GM06990 (cell line): ENCODE measurements around the gene PZP.
A peak's percentile ranks its signal among the peaks of the same experiment; 100 is the strongest.

Experiments used
- DNase-seq: peaks from one replicate; pipeline ENCODE4 v3.0.0-alpha.2; 2011; ENCODE audit not compliant: insufficient read length; ENCODE audit errors: extremely low read depth
- H3K27me3 ChIP-seq: replicated peaks from 2 replicates; pipeline ENCODE4 v1.6.0; 2011; ENCODE audit warnings: low read length; ENCODE audit not compliant: control insufficient read depth, insufficient read depth
- H3K36me3 ChIP-seq: 2 replicates; pipeline ENCODE4 v1.5.1; 2011; ENCODE audit warnings: low read length; ENCODE audit not compliant: control insufficient read depth, insufficient read depth
- H3K4me3 ChIP-seq: replicated peaks from 2 replicates; pipeline ENCODE4 v1.5.1; 2011; ENCODE audit warnings: low read depth, mild to moderate bottlenecking, control low read depth, low read length
- TF ChIP-seq, protein P1 (sequence below): IDR thresholded peaks from 2 replicates; pipeline ENCODE4 v1.5.1; 2011; ENCODE audit warnings: low read length, control low read depth, mild to moderate bottlenecking, inconsistent platforms; ENCODE audit not compliant: insufficient read depth, poor library complexity, severe bottlenecking

PZP gene

DNA sequence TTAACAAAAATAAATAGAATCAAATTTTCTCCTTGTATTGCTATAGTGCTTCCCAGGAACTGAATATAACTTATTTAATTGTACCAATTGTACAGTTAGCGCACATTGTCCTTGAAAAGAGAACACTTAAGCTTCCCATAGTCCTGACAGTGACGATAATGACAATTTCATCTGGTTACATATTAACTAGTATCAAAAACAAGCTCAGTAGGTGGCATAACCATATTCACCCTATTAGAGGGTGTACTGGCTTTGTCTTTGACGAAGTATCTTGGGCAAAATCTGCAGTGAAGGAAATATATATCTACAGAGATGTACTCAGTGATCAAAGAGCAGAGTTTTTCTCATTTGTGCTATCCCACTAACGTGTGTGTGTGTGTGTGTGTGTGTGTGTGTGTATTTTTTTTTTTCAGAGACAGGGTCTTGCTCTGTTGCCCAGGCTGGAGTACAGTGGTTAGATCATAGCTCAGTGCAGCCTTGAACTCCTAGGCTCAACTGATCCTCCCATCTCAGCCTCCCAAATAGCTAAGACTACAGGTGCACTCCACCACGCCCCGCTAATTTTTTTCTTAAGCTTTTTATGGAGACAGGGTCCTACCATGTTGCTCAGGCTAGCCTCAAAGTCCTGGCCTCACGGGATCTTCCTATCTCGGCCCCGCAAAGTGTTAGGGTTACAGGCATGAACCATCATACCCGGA, 87.6 kb downstream of the PZP start:
- no peaks in the 10 kb centered on the region for H3K36me3 ChIP-seq

DNA sequence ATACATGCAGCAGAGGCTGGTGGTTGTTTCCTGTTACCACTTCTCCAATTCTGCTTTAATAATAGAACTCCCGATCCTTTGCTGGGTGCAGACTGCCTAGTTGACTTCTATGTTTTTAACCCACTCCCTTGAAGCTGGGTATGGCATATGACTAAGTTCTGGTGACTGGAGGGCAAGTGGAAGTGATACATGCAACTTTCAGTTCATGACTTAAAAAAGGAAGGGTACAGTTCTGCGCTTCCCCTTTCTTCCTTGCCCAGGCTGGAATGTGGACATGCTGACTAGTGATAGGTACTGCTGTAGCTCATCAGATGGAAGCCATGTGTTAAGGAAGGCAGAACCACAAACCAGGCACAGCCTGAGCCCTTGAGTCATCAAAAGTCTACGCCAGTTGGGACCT, 90.0 kb downstream of the PZP start:
- TF ChIP-seq, protein P1, sequence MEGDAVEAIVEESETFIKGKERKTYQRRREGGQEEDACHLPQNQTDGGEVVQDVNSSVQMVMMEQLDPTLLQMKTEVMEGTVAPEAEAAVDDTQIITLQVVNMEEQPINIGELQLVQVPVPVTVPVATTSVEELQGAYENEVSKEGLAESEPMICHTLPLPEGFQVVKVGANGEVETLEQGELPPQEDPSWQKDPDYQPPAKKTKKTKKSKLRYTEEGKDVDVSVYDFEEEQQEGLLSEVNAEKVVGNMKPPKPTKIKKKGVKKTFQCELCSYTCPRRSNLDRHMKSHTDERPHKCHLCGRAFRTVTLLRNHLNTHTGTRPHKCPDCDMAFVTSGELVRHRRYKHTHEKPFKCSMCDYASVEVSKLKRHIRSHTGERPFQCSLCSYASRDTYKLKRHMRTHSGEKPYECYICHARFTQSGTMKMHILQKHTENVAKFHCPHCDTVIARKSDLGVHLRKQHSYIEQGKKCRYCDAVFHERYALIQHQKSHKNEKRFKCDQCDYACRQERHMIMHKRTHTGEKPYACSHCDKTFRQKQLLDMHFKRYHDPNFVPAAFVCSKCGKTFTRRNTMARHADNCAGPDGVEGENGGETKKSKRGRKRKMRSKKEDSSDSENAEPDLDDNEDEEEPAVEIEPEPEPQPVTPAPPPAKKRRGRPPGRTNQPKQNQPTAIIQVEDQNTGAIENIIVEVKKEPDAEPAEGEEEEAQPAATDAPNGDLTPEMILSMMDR, result no peak
- Histone ChIP-seq H3K4me3 (no peak overlapping the region), H3K36me3 (no peaks in the 10 kb centered on the region), H3K27me3 (no peaks in the 10 kb centered on the region)
- peak; percentile 14 for DNase-seq

More for the DNA sequence above, 87.6 kb downstream of the PZP start:
- TF ChIP-seq, protein P1, result no peak
- DNase-seq, result no peak
- Histone ChIP-seq H3K27me3 (no peaks in the 10 kb centered on the region), H3K4me3 (no peak overlapping the region)

DNA sequence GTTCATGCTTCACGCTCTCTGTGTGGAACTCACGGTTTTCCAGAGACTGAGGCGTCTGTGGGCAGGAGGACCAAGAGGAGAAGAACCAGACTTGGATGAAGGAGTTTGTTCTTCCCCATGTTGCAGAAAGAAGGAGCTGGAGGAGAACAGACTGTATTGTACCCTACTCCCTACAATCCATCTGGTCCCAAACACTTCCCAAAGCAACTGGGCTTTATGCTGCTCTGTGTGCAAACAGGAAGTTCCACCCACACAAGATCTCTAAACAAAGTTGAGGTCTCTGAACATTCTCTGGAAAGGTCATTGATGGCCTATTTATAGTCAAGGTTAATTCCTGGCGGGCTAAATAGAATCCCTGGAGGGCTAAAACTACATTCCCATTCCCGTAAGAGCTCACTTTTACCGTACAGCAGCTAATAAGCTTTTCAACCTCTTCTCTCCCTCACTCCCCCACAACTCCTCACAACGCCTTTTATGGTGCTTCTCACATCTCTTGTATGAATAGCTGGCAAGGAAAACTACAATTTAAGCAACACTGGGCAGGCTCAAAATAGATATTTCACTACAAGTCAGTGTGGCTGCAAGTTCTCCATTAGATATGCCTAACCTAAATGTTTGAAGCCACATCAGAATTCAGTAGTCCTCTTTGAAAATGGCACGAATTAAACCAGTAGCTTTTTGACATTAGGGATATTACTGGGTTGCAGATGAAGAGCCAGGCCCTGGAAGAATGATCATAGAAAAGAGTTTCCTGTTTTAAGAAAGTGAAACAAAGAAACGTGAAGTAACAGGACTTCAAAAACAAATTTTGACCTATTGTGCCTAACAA, 92.2 kb downstream of the PZP start, which contains the start of gene A2M:
A2M (minus strand) TSS at position 189 of the 829 bp plus-strand sequence; CDS start at position 119, 70 bp downstream.
- TF ChIP-seq, protein P1, result no peak
- DNase-seq, result no peak
- Histone ChIP-seq H3K27me3 (no peaks in the 10 kb centered on the region), H3K4me3 (no peak within 1 kb of the TSS), H3K36me3 (no peaks in the 10 kb centered on the region)

DNA sequence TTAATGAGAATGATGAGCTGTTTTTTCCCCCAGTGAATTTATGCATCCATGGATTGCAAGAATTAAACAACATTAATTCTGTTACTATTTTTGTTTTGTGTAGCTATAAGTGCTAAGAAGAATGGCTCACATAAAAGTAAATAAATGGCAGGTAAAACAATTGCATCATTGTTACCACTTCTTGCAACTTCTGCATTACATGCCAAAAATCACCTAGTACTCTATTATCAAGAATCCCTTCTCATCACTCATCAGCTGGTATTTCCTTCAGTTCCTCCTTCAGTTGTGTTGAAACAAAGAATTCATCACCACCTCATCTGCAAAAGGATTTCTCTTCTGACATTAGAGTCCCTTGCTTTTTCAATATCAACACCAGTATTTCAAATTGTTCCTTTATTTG, 93.2 kb downstream of the PZP start:
- Histone ChIP-seq H3K36me3 (no peaks in the 10 kb centered on the region), H3K27me3 (no peaks in the 10 kb centered on the region), H3K4me3 (no peak overlapping the region)
- DNase-seq, result no peak
- TF ChIP-seq, protein P1, result no peak

DNA sequence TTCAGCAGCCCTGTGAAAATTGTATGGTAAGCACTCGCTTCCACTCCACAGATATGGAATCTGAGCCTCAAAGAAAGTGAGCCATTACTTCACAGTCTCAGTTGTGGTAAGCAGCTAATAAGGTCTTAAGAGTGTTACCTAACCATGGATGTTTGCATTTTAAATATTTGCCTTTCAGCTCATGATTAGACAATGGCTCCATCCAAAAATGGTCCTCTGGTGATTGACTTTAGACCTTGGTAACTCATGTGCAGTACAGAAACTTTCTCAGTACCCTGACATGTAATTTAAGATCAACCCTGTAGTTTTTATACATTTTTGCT, 94.2 kb downstream of the PZP start:
- H3K4me3 ChIP-seq, result no peak overlapping the region
- DNase-seq, result no peak
- H3K27me3 ChIP-seq, result no peaks in the 10 kb centered on the region
- TF ChIP-seq, protein P1, result no peak
- H3K36me3 ChIP-seq, result no peaks in the 10 kb centered on the region
